H9 (cell line): Measurements from ENCODE around the gene LGR5. TPM values are rescaled to one million over a fixed set of nuclear protein-coding genes. Genes with fewer than 3 reads are reported as not detected.
A peak's percentile ranks its signal among the peaks of the same experiment; 100 is the strongest.

Experiments
- DNase-seq: peaks from one replicate; pipeline ENCODE4 v3.0.0-alpha.2; 2017
- H2AFZ ChIP-seq: one replicate; pipeline ENCODE4 v1.6.1; 2013; ENCODE audit warnings: mild to moderate bottlenecking, low read length, control low read depth, moderate library complexity
- H2AK5ac ChIP-seq: 2 replicates; pipeline ENCODE4 v1.6.1; 2013; ENCODE audit warnings: low read length, control low read depth, mixed read lengths; ENCODE audit not compliant: insufficient read length
- H2BK120ac ChIP-seq: one replicate; pipeline ENCODE4 v1.6.1; 2013; ENCODE audit warnings: low read depth, mild to moderate bottlenecking, low read length, control low read depth, inconsistent platforms; ENCODE audit not compliant: poor library complexity, severe bottlenecking
- H2BK12ac ChIP-seq: 2 replicates; pipeline ENCODE4 v1.6.1; 2013; ENCODE audit warnings: low read length, control low read depth, mixed read lengths, low read depth; ENCODE audit not compliant: insufficient read length
- H2BK15ac ChIP-seq: 2 replicates; pipeline ENCODE4 v1.6.1; 2013; ENCODE audit warnings: low read depth, low read length, control low read depth
- H2BK20ac ChIP-seq: one replicate; pipeline ENCODE4 v1.6.1; 2013; ENCODE audit warnings: low read depth, mild to moderate bottlenecking, low read length, control low read depth, inconsistent platforms; ENCODE audit not compliant: poor library complexity, severe bottlenecking
- H2BK5ac ChIP-seq: 2 replicates; pipeline ENCODE4 v1.6.1; 2013; ENCODE audit warnings: low read length, control low read depth, mixed read lengths; ENCODE audit not compliant: insufficient read length
- H3K14ac ChIP-seq: 2 replicates; pipeline ENCODE4 v1.6.1; 2013; ENCODE audit warnings: low read length, control low read depth; ENCODE audit not compliant: insufficient read depth
- H3K18ac ChIP-seq: 2 replicates; pipeline ENCODE4 v1.6.1; 2013; ENCODE audit warnings: low read depth, mild to moderate bottlenecking, mixed read lengths, low read length, control low read depth; ENCODE audit not compliant: insufficient read length
- H3K23ac ChIP-seq: 2 replicates; pipeline ENCODE4 v1.6.1; 2013; ENCODE audit warnings: low read length, control low read depth, mixed read lengths, low read depth; ENCODE audit not compliant: insufficient read length
- H3K23me2 ChIP-seq: 2 replicates; pipeline ENCODE4 v1.6.1; 2013; ENCODE audit warnings: low read depth, mild to moderate bottlenecking, mixed read lengths, low read length, control low read depth; ENCODE audit not compliant: insufficient read length, poor library complexity, severe bottlenecking
- H3K27ac ChIP-seq: 2 replicates; pipeline ENCODE4 v1.5.1; 2013; ENCODE audit warnings: low read length, control low read depth, mixed read lengths, low read depth; ENCODE audit not compliant: insufficient read length
- H3K27me3 ChIP-seq: 2 replicates; pipeline ENCODE4 v1.6.1; 2013; ENCODE audit warnings: low read length, control low read depth, inconsistent platforms; ENCODE audit not compliant: insufficient read depth
- H3K4ac ChIP-seq: 2 replicates; pipeline ENCODE4 v1.6.1; 2013; ENCODE audit warnings: low read depth, mild to moderate bottlenecking, control low read depth, inconsistent platforms, low read length, moderate library complexity
- H3K4me1 ChIP-seq: 2 replicates; pipeline ENCODE4 v1.6.1; 2013; ENCODE audit warnings: low read length, control low read depth, inconsistent platforms; ENCODE audit not compliant: insufficient read depth
- H3K4me2 ChIP-seq: 2 replicates; pipeline ENCODE4 v1.6.1; 2013; ENCODE audit warnings: low read length, control low read depth, mixed read lengths; ENCODE audit not compliant: insufficient read length, insufficient read depth
- H3K56ac ChIP-seq: 2 replicates; pipeline ENCODE4 v1.6.1; 2013; ENCODE audit warnings: low read depth, mild to moderate bottlenecking, mixed read lengths, low read length, control low read depth; ENCODE audit not compliant: insufficient read length
- H3K79me1 ChIP-seq: 2 replicates; pipeline ENCODE4 v1.6.1; 2013; ENCODE audit warnings: low read depth, mild to moderate bottlenecking, moderate library complexity, low read length, control low read depth, inconsistent platforms; ENCODE audit not compliant: insufficient read depth, poor library complexity, severe bottlenecking
- H3K79me2 ChIP-seq: 2 replicates; pipeline ENCODE4 v1.6.1; 2013; ENCODE audit warnings: low read length, control low read depth, inconsistent platforms; ENCODE audit not compliant: insufficient read depth
- H3K9ac ChIP-seq: 2 replicates; pipeline ENCODE4 v1.6.1; 2013; ENCODE audit warnings: low read length, control low read depth, mixed read lengths; ENCODE audit not compliant: insufficient read length; ENCODE audit errors: extremely low read depth
- H3K9me3 ChIP-seq: one replicate; pipeline ENCODE4 v1.6.1; 2013; ENCODE audit warnings: low read depth, low read length, inconsistent platforms; ENCODE audit not compliant: control insufficient read depth
- H3T11ph ChIP-seq: one replicate; pipeline ENCODE4 v1.6.1; 2013; ENCODE audit warnings: mild to moderate bottlenecking, low read length, control low read depth, inconsistent platforms
- H4K20me1 ChIP-seq: one replicate; pipeline ENCODE4 v1.6.1; 2013; ENCODE audit not compliant: control insufficient read depth, insufficient read length, insufficient read depth
- H4K5ac ChIP-seq: 2 replicates; pipeline ENCODE4 v1.6.1; 2013; ENCODE audit warnings: low read depth, mild to moderate bottlenecking, mixed read lengths, low read length, control low read depth; ENCODE audit not compliant: insufficient read length
- H4K8ac ChIP-seq: replicated peaks from 2 replicates; pipeline ENCODE4 v1.6.1; 2013; ENCODE audit warnings: low read length, control low read depth, mixed read lengths, low read depth; ENCODE audit not compliant: insufficient read length
- H4K91ac ChIP-seq: 2 replicates; pipeline ENCODE4 v1.6.1; 2013; ENCODE audit warnings: low read depth, mild to moderate bottlenecking, moderate library complexity, mixed read lengths, low read length, control low read depth; ENCODE audit not compliant: insufficient read length
- H3K27ac Mint-ChIP-seq, 3 experiments: 2 replicates in 2 of 3; 3 replicates in 1 of 3; pipeline ENCODE4 v1.8.0; 2020 to 2021; ENCODE audit warnings: mixed read lengths in 3 of 3, mild to moderate bottlenecking in 1 of 3, moderate library complexity in 1 of 3
- H3K27me3 Mint-ChIP-seq: 2 replicates; pipeline ENCODE4 v1.8.0; 2021; ENCODE audit warnings: low read depth, mild to moderate bottlenecking, moderate library complexity, mixed read lengths
- H3K36me3 Mint-ChIP-seq, 3 experiments: 2 replicates in 2 of 3; 3 replicates in 1 of 3; pipeline ENCODE4 v1.8.0; 2020 to 2021; ENCODE audit warnings: low read depth in 3 of 3, mixed read lengths in 3 of 3; ENCODE audit not compliant: insufficient read depth in 1 of 3
- H3K4me1 Mint-ChIP-seq, 2 experiments: 2 replicates each; pipeline ENCODE4 v1.8.0; 2020; ENCODE audit warnings: mixed read lengths in 2 of 2
- H3K4me3 Mint-ChIP-seq, 2 experiments: 2 replicates in 1 of 2; 3 replicates in 1 of 2; pipeline ENCODE4 v1.8.0; 2020 to 2021; ENCODE audit warnings: mild to moderate bottlenecking in 2 of 2, mixed read lengths in 2 of 2, moderate library complexity in 1 of 2
- H3K9me3 Mint-ChIP-seq, 2 experiments: 2 replicates in 1 of 2; 3 replicates in 1 of 2; pipeline ENCODE4 v1.8.0; 2020; ENCODE audit warnings: mild to moderate bottlenecking in 2 of 2, mixed read lengths in 2 of 2, moderate library complexity in 1 of 2
- WGBS: extraction: QIAGEN DNeasy Blood & Tissue Kit; methylation state at CpG from one replicate; pipeline ENCODE4 v1.1.7; 2013; ENCODE audit warnings: missing lambda C conversion rate, low lambda C conversion rate, mixed read lengths; ENCODE audit not compliant: insufficient read length; ENCODE audit errors: extremely low coverage; 5-methylcytosine and 5-hydroxymethylcytosine counted together
- total RNA-seq: library from RNA; stranded (reverse); gene quantifications from 2 replicates; pipeline ENCODE4 v1.2.1, GENCODE V29; 2021
- TF ChIP-seq, protein P1 (sequence below): fragments of 200-600 bp; sonication (generic); conservative IDR thresholded peaks from 3 replicates; pipeline ENCODE4 v1.8.0; 2021; ENCODE audit warnings: antibody characterized with exemption, mild to moderate bottlenecking

Gene LGR5
- total RNA-seq, 1 experiment from 2014 or later: 0.09 TPM

DNA sequence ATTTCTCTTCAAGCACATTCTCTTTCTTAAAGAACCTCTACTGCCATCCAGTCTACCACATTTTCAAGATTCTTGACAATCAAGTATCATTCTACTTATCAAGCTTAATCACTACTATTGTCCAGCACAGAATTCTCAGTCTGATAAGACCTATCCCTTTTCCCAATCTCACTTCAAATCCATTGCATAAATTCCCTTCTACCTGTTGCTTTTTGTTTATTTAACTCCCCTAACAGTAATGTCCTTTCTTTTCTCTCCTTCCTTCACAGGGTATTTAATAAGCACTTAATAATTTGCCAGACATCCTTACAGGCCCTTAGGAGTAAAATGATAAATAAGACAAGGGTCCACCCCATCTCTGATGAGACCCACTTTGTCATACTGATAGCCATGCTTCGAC, 182.3 kb downstream of the LGR5 start:
- H3K79me1 ChIP-seq: no peaks in the 10 kb centered on the region
- H4K20me1 ChIP-seq: no peaks in the 10 kb centered on the region
- peak overlapping the region in 1 of 3 experiments; percentile 53; a peak in 3 of 7 replicates for H3K27ac Mint-ChIP-seq
- no peaks in the 10 kb centered on the region for H3K23me2 ChIP-seq
- no peaks in the 10 kb centered on the region for H3K27me3 Mint-ChIP-seq
- no CpG with 5 or more reads among the region's 1 CpG for WGBS
- no peak overlapping the region for H3K27ac ChIP-seq
- H4K8ac ChIP-seq: no peak overlapping the region
- H2BK12ac ChIP-seq: no peak overlapping the region
- H2AK5ac ChIP-seq: no peak overlapping the region
- no peaks in the 10 kb centered on the region for H3K9me3 ChIP-seq
- H3K9ac ChIP-seq: no peak overlapping the region
- H4K91ac ChIP-seq: no peak overlapping the region
- peaks cover 19 to 80% (median 63%) of the 10 kb centered on the region in 3 experiments for H3K36me3 Mint-ChIP-seq
- no peak overlapping the region for H3K23ac ChIP-seq
- H3K79me2 ChIP-seq: no peaks in the 10 kb centered on the region
- no peaks in the 10 kb centered on the region for H3K9me3 Mint-ChIP-seq
- H3K14ac ChIP-seq: no peak overlapping the region
- no peaks in the 10 kb centered on the region for H3K27me3 ChIP-seq
- no peak overlapping the region for H3K4ac ChIP-seq
- TF ChIP-seq, protein P1, sequence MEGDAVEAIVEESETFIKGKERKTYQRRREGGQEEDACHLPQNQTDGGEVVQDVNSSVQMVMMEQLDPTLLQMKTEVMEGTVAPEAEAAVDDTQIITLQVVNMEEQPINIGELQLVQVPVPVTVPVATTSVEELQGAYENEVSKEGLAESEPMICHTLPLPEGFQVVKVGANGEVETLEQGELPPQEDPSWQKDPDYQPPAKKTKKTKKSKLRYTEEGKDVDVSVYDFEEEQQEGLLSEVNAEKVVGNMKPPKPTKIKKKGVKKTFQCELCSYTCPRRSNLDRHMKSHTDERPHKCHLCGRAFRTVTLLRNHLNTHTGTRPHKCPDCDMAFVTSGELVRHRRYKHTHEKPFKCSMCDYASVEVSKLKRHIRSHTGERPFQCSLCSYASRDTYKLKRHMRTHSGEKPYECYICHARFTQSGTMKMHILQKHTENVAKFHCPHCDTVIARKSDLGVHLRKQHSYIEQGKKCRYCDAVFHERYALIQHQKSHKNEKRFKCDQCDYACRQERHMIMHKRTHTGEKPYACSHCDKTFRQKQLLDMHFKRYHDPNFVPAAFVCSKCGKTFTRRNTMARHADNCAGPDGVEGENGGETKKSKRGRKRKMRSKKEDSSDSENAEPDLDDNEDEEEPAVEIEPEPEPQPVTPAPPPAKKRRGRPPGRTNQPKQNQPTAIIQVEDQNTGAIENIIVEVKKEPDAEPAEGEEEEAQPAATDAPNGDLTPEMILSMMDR: no peak
- no peak overlapping the region for H2AFZ ChIP-seq
- no peak overlapping the region for H2BK15ac ChIP-seq
- no peak for DNase-seq
- no peak overlapping the region for H2BK5ac ChIP-seq
- H3T11ph ChIP-seq: no peak overlapping the region
- no peaks in the 10 kb centered on the region for H3K4me1 ChIP-seq
- H3K4me2 ChIP-seq: no peak overlapping the region
- H4K5ac ChIP-seq: no peak overlapping the region
- no peak overlapping the region for H2BK20ac ChIP-seq
- no peak overlapping the region for H3K4me3 Mint-ChIP-seq
- H3K56ac ChIP-seq: no peak overlapping the region
- H2BK120ac ChIP-seq: no peak overlapping the region
- no peak overlapping the region for H3K18ac ChIP-seq
- peaks cover 12 to 18% of the 10 kb centered on the region in 2 experiments for H3K4me1 Mint-ChIP-seq
